ENCODE data around the gene CCDC141.

The CCDC141 gene

GRCh38 chr2:178829299-178829960 lies 220.5 kb downstream of the CCDC141 start:
- Histone ChIP-seq H3K9ac (ENCODE audit: low read depth, low read length) (no peak overlapping the region), H3K4me3 (ENCODE audit: low read depth in 1 of 2, low read length in 2 of 2) (no peak overlapping the region), H2AFZ (ENCODE audit: low read depth, low read length) (no peak overlapping the region), H4K20me1 (ENCODE audit: insufficient read depth, low read length) (no peaks in the 10 kb centered on the region), H3K27me3 (ENCODE audit: insufficient read depth, low read length, poor library complexity) (no peaks in the 10 kb centered on the region), H3K79me2 (ENCODE audit: insufficient read depth, low read length) (no peaks in the 10 kb centered on the region), H3K4me2 (ENCODE audit: insufficient read depth, low read length) (no peak overlapping the region), H3K9me3 (ENCODE audit: insufficient read depth, low read length, severe bottlenecking) (no peaks in the 10 kb centered on the region), H3K4me1 (ENCODE audit: insufficient read depth, low read length) (no peaks in the 10 kb centered on the region), H3K36me3 (ENCODE audit: insufficient read depth, low read length) (no peaks in the 10 kb centered on the region), H3K27ac (ENCODE audit: low read length) (no peak overlapping the region)
- ATAC-seq (ENCODE audit: insufficient read depth, low read depth) (no peak), DNase-seq (no peak)
- TF ChIP-seq EZH2 (IDR thresholded peaks at IDR 0.05; ENCODE audit: borderline replicate concordance, low read depth, low read length, severe bottlenecking) (no peak), CTCF (IDR thresholded peaks at IDR 0.05; ENCODE audit: borderline replicate concordance, extremely low read depth, low read length, poor library complexity, severe bottlenecking) (no peak)

- no peak for DNase-seq
Measured at GRCh38 chr2:178828486-178828881, 221.5 kb downstream of the CCDC141 start.

GRCh38 chr2:178827739-178828485 lies 222.0 kb downstream of the CCDC141 start:
- Histone ChIP-seq H3K36me3 (ENCODE audit: insufficient read depth, low read length) (no peaks in the 10 kb centered on the region), H4K20me1 (ENCODE audit: insufficient read depth, low read length) (no peaks in the 10 kb centered on the region), H2AFZ (ENCODE audit: low read depth, low read length) (no peak overlapping the region), H3K4me1 (ENCODE audit: insufficient read depth, low read length) (no peaks in the 10 kb centered on the region), H3K9me3 (ENCODE audit: insufficient read depth, low read length, severe bottlenecking) (no peaks in the 10 kb centered on the region), H3K27ac (ENCODE audit: low read length) (no peak overlapping the region), H3K4me3 (ENCODE audit: low read depth in 1 of 2, low read length in 2 of 2) (no peak overlapping the region), H3K79me2 (ENCODE audit: insufficient read depth, low read length) (no peaks in the 10 kb centered on the region), H3K4me2 (ENCODE audit: insufficient read depth, low read length) (no peak overlapping the region), H3K9ac (ENCODE audit: low read depth, low read length) (no peak overlapping the region), H3K27me3 (ENCODE audit: insufficient read depth, low read length, poor library complexity) (no peaks in the 10 kb centered on the region)
- TF ChIP-seq CTCF (IDR thresholded peaks at IDR 0.05; ENCODE audit: borderline replicate concordance, extremely low read depth, low read length, poor library complexity, severe bottlenecking) = no peak
- TF ChIP-seq EZH2 (IDR thresholded peaks at IDR 0.05; ENCODE audit: borderline replicate concordance, low read depth, low read length, severe bottlenecking) = no peak
- DNase-seq (no peak), ATAC-seq (ENCODE audit: insufficient read depth, low read depth) (no peak)

More at GRCh38 chr2:178828486-178828881, 221.5 kb downstream of the CCDC141 start:
- Histone ChIP-seq H3K9ac (ENCODE audit: low read depth, low read length) (no peak overlapping the region), H3K4me1 (ENCODE audit: insufficient read depth, low read length) (no peaks in the 10 kb centered on the region), H3K79me2 (ENCODE audit: insufficient read depth, low read length) (no peaks in the 10 kb centered on the region), H3K4me2 (ENCODE audit: insufficient read depth, low read length) (no peak overlapping the region), H4K20me1 (ENCODE audit: insufficient read depth, low read length) (no peaks in the 10 kb centered on the region), H3K9me3 (ENCODE audit: insufficient read depth, low read length, severe bottlenecking) (no peaks in the 10 kb centered on the region), H3K4me3 (ENCODE audit: low read depth in 1 of 2, low read length in 2 of 2) (no peak overlapping the region), H3K27ac (ENCODE audit: low read length) (no peak overlapping the region), H3K27me3 (ENCODE audit: insufficient read depth, low read length, poor library complexity) (no peaks in the 10 kb centered on the region), H3K36me3 (ENCODE audit: insufficient read depth, low read length) (no peaks in the 10 kb centered on the region), H2AFZ (ENCODE audit: low read depth, low read length) (no peak overlapping the region)
- TF ChIP-seq EZH2 (IDR thresholded peaks at IDR 0.05; ENCODE audit: borderline replicate concordance, low read depth, low read length, severe bottlenecking) = no peak
- TF ChIP-seq CTCF (IDR thresholded peaks at IDR 0.05; ENCODE audit: borderline replicate concordance, extremely low read depth, low read length, poor library complexity, severe bottlenecking) = no peak
- ATAC-seq (ENCODE audit: insufficient read depth, low read depth) = no peak
